ENCODE measurements around the gene ARHGAP6.
"Not testable (repeated sequence)": the region's sequence is repeated elsewhere in the genome, so short reads cannot be mapped to it uniquely, and the experiment has no call there.

ARHGAP6 gene

DNA sequence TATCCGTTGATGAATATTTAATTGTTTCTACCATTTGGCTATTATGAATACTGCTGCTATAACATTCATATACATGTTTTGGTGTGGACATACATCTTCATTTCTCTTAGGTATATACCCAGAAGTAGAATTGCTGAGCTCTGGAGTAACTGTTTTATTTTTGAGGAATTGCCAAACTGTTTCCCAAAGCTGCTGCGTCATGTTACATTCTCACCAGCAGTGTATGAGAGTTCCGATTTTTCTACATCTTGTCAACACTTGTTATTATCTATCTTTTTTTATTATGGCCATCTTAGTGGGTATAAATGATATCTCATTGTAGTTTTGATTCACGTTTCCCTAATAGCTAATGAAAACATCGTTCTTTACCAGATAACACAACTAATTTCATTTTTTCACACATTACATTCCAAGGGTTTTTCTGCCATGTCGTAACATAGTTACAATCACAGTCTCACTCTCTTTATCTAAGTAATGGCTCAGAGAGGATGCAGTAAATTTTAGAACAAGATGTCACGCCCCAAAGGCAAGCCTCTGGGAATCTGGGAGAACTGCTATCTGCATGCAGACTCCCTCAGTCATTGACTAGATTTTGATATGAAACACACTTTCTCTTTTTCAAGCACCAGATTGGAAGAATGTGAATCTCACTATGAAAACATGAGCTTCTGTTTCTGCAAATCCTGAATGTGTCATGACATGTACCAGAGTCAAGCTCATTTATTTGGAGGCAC, 10.3 kb downstream of the ARHGAP6 start:
- no peak for DNase-seq (ENCODE audit: low read depth, low spot score)
- H3K4me3 ChIP-seq (ENCODE audit: low read length): no peak overlapping the region

DNA sequence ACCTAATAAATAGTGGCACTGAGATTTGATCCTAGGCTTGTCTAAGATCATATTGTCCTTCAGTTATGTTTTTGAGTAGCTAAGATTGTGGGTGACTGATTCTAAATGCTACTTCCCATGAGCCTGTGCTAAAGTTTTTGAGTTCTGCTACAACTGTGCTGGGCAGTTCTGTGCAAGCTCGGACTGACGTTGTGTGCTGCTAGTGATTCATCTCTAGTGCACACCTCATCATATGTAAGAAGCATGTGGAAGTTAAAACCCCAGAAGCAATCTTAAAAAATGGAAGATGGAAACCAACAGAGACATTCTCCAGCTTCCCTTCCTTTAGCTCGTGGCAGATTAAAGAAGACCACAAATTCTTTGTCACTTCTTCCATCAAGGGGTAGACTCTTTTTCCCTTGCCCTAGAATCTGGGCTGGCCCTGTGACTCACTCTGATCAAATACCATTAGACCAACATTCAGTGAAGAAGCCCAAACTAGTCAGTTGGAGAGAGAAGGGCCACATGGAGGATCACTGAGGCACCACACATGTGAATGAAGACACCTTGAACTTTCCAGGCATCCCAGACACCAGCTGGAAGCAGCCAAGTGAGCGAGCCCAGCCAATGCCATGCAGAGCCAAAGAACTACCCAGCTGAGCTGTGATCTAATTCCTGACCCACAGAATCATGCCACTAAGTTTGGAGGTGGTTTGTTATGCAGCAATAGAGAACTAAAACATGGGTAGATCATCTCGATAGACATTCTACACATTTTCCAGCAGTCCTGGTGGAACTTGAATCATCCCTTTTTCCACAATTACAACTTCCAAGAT, 16.8 kb downstream of the ARHGAP6 start:
- no peak overlapping the region for H3K4me3 ChIP-seq (ENCODE audit: low read length)
- no peak for DNase-seq (ENCODE audit: low read depth, low spot score)

- no peak for DNase-seq (ENCODE audit: low read depth, low spot score)
- H3K4me3 ChIP-seq (ENCODE audit: low read length): no peak overlapping the region
Measured at GRCh38 chrX:11647138-11647537, 18.6 kb downstream of the ARHGAP6 start.

DNA sequence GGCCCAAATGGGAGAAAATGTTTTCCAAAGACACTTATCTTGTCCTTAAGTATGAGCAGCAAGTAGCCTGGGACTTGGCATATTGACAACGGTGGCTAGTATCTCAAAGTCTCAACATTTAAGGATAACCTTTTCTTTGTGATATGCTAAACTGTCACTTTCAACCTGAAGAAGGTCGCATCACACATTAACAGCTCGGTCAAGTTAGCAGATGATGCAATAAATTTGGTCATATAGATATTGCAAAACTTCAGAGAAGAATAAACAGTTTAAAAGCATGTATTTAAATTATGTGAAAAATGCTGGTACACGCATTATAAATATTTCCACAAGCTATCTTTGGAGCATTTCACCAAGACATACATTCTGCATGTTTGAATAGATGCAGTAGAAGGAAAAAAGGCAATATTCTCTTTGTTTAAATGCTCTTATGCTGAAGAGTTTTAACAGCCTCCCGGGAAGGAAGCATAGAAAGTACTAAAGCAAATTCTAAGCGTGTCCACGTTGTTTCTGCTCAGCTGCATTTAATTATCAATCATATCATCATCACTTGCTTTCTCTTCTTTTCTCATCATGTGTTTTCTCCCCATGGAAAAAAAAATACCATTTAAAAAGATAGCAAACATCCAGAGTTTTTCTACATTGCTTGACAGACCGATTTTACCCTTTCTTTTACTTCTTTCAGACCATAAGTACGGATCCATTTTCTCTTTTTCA, 24.2 kb downstream of the ARHGAP6 start:
- no peak overlapping the region for H3K4me3 ChIP-seq (ENCODE audit: low read length)
- DNase-seq (ENCODE audit: low read depth, low spot score): no peak

DNA sequence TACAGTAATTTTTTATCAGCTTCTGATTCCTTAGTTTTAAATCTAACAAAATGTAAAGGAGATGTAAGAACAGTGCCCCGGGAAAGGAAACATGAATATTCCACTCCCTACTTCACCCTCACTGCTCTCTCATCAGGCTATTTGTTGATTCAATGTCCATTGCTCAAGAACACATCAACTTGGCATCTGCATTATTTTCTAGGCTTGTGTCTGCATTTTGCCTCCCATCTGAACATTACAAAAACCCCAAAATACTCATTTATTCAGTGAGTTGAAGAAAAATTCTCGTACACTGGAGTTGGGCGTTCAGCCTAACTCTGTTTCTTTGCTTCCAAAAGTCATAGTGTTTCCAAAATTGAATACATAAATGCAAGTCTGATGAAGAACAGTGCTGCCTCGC, 25.6 kb downstream of the ARHGAP6 start:
- H3K4me3 ChIP-seq (ENCODE audit: low read length): no peak overlapping the region
- no peak for DNase-seq (ENCODE audit: low read depth, low spot score)

DNA sequence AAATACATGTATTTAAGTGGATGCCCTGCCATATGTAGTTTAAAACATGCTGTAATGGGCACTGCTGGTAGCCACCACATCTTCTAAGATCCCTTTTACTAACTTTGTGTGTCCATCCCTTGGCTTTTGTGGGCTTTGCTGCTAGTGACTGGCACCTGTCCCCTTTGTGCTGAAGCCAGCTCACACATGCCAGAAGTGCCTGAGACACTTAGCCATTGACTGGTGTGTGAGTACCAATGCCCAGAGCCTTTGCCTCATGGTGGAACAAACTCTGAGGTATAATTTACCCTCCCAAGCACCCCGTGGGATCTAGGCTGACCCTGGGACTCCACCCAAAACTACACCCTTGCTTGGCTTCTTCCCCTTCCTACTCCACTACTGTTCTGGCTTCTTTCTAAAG, 33.0 kb downstream of the ARHGAP6 start:
- H3K4me3 ChIP-seq (ENCODE audit: low read length): no peak overlapping the region
- DNase-seq (ENCODE audit: low read depth, low spot score): no peak

DNA sequence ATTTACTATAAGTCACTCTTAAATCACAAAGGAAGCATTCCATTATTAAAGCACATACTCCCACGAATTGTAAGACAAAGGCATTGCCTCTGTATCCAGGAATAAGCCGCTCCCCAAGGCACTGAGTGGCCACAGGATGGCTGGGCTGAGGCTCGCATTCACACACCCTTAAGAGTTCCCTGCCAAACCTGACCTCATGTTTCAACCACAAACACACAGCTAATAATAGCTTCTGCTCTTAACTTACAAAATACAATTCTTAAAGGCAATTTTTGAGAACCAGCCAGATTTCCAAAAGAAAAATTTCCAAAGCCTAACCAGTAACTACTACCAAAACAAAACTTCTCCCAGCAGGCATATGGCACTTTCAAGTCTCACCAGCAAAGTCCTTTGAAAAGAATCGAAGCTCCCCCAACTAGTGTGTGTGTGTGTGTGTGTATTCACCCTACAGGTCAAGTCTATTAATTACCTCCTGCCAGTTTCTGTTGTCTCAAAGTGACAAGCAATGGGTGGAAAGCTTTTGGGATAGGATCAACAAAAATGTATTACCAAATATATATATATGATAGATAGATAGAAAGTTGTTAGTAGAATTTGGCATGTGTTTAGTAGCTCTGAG, 36.0 kb downstream of the ARHGAP6 start:
- no peak overlapping the region for H3K4me3 ChIP-seq (ENCODE audit: low read length)
- no peak for DNase-seq (ENCODE audit: low read depth, low spot score)

DNA sequence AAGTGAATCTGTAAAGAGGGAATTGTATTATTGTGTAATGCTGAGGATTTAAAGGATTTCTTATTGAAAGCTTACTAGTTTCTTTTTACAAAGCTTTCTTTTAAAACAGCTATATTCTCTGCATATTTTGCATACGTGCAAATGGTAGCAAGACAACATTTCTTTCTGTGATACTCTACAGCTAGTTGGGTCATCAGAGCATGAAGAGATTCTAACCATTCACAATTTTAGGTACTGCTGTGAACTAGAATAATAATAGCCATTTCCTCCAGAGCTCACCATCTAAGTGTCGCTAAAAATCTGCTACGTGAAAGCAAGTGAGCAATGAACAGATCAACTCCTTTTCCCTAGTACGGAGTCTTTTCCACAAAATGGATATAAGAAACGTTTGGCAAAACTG, 37.3 kb downstream of the ARHGAP6 start:
- no peak for DNase-seq (ENCODE audit: low read depth, low spot score)
- H3K4me3 ChIP-seq (ENCODE audit: low read length): no peak overlapping the region

- DNase-seq (ENCODE audit: low read depth, low spot score): no peak
- no peak overlapping the region for H3K4me3 ChIP-seq (ENCODE audit: low read length)
Measured at GRCh38 chrX:11626351-11626750, 39.4 kb downstream of the ARHGAP6 start.

- no peak overlapping the region for H3K4me3 ChIP-seq (ENCODE audit: low read length)
- DNase-seq (ENCODE audit: low read depth, low spot score): no peak
Measured at GRCh38 chrX:11619441-11619840, 46.3 kb downstream of the ARHGAP6 start.

GRCh38 chrX:11614253-11614652, 51.5 kb downstream of the ARHGAP6 start:
- DNase-seq (ENCODE audit: low read depth, low spot score); H3K4me3 ChIP-seq (ENCODE audit: low read length): not testable (repeated sequence)

DNA sequence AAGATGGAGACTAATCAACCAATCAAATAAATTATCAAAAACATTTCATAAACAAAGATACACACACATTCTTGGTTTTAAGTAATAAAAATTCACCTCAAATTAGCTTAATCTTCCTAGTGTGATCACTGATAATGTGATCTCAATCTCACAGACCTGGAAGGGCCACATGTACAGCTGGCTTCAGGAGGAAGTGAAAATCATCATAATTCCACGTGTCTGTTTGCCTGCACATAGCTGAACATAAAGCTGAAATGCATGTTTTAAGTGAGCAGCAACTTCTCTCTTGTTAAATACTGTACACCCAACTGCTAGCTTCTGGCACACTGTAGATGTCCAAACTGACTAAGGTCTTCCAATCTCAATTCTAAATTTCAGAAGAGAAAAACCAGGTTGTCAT, 53.8 kb downstream of the ARHGAP6 start:
- H3K4me3 ChIP-seq (ENCODE audit: low read length): no peak overlapping the region
- DNase-seq (ENCODE audit: low read depth, low spot score): no peak

DNA sequence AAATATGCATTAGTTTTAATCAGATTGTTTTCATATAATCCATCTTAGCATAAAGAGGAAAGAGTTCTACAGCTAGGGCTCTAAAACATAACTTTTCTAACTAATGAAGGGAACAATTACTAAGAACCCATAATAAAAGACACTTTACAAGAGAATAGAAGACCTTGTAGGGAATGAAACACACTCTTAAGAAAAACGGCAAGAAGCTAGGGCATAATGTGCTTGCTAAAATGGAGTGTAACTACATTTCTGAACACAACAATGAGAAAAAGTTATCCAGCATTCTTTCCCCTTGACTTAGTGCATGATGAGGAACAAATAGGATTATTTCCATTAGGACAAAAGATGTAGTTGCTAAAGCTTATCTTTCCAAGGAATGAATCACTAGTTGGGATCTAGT, 54.6 kb downstream of the ARHGAP6 start:
- no peak for DNase-seq (ENCODE audit: low read depth, low spot score)
- no peak overlapping the region for H3K4me3 ChIP-seq (ENCODE audit: low read length)

DNA sequence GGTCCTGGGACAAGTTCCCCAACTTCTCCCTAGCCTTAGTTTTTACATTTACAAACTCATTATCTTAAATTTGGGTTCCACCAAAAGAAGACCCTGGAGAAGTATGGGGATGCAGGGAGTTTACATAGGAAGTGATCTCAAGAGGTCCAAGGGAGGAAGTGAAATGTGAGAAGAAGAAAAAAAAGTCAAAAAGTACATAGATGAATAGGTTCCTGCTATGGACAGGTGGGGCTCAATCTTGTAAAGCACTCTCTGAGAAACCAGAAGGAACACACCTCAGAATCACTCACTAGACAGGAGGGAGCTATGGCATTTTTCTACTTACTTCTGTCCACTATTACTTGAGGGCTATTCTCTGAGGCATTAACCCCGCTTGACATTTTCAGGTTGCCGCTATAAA, 56.6 kb downstream of the ARHGAP6 start:
- no peak overlapping the region for H3K4me3 ChIP-seq (ENCODE audit: low read length)
- DNase-seq (ENCODE audit: low read depth, low spot score): no peak

- DNase-seq (ENCODE audit: low read depth, low spot score): no peak
- no peak overlapping the region for H3K4me3 ChIP-seq (ENCODE audit: low read length)
Measured at GRCh38 chrX:11606408-11606807, 59.3 kb downstream of the ARHGAP6 start.

- DNase-seq (ENCODE audit: low read depth, low spot score): no peak
- no peak overlapping the region for H3K4me3 ChIP-seq (ENCODE audit: low read length)
Measured at GRCh38 chrX:11600578-11600977, 65.1 kb downstream of the ARHGAP6 start.

- DNase-seq (ENCODE audit: low read depth, low spot score): no peak
- no peak overlapping the region for H3K4me3 ChIP-seq (ENCODE audit: low read length)
Measured at GRCh38 chrX:11597479-11597878, 68.2 kb downstream of the ARHGAP6 start.

DNA sequence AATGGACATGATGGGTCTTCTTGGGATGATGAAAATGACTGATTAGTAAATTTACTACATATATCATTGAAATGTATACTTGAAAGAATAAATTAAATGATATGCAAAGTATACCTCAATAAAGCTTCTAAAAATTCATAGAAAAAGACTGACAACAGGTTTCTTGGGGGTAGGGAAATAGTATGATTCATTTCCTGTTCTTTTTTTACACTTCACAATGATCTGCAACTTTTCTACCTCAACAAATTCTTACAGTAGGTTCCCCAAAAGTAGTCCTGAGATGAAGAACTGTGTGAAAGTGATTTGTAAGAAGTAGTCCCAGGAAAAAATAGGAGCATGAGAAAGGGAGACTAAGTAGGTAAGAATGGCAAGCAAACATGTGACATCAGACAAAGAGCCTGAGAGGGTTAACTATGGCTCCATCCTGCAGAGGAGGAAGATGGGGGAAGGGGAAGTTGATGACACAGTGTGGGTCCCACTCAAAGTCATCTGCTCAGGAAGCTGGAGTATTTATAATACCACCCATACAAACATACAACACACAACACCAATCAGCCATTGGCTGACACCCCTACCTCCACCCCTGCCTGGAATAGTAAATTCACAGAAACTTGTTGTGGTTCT, 73.9 kb downstream of the ARHGAP6 start:
- H3K4me3 ChIP-seq (ENCODE audit: low read length): no peak overlapping the region
- DNase-seq (ENCODE audit: low read depth, low spot score): no peak

DNA sequence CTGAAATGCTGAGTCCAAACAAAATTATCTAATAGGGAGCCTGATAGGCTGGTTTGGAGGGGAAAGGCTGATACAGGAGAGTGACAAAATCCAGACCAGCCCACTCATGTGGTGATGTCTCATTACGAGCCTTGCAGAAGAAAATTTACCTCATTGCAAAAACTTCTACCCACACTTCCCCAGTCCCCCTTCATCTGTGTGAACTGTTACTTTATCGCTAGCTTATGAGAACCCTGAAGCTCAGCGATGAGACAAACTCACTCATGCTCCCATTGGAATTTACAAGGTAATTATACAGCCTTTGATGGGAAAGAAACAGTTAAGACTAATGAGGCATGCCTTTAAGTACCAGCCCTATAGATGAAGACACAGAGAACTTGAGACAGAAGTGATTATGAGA, 76.1 kb downstream of the ARHGAP6 start:
- H3K4me3 ChIP-seq (ENCODE audit: low read length): no peak overlapping the region
- DNase-seq (ENCODE audit: low read depth, low spot score): no peak

Data from Jurkat, Clone E6-1 (cell line).